ENCODE results near the gene CTBP1.

DNA sequence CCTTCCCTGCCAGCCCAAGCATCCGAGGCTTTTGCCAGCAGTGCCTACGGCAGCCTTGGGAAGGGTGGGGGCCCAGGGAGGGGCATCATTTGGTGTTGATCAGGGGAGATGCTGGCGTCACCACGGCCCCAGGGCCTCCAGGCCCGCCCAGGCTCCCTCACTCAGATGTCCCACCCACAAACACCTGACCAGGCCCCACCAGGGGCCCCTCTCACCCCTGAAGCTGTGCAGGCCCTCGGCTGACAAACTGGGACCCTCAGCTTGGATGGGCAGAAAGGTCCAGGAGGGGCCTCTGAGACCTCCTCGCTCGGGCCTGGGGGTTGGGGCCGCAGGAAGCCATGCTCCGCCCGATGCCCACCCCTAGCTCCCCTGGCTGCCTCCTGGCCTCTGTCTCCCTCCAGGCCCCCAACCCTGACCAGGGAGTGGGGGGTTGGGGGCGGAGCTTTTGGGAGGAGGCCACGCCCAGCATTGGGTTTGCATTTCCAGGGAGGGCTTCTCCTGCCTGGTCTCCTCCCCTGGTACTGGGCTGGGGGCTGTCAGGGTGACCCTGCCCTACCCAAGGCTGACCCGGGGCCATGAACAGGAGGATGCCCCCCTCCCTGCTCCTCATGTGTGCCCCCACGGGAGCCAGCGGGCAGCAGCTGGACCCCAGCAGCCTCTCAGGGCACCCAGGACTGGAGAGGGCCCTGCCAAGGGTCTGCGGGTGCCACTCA, 43.2 kb downstream of the CTBP1 start:
- TF ChIP-seq, protein P1, sequence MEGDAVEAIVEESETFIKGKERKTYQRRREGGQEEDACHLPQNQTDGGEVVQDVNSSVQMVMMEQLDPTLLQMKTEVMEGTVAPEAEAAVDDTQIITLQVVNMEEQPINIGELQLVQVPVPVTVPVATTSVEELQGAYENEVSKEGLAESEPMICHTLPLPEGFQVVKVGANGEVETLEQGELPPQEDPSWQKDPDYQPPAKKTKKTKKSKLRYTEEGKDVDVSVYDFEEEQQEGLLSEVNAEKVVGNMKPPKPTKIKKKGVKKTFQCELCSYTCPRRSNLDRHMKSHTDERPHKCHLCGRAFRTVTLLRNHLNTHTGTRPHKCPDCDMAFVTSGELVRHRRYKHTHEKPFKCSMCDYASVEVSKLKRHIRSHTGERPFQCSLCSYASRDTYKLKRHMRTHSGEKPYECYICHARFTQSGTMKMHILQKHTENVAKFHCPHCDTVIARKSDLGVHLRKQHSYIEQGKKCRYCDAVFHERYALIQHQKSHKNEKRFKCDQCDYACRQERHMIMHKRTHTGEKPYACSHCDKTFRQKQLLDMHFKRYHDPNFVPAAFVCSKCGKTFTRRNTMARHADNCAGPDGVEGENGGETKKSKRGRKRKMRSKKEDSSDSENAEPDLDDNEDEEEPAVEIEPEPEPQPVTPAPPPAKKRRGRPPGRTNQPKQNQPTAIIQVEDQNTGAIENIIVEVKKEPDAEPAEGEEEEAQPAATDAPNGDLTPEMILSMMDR (IDR thresholded peaks at IDR 0.05) = no peak
- TF ChIP-seq POLR2A (IDR thresholded peaks at IDR 0.05) = no peak

Data from breast epithelium (tissue), 3 donors.